ENCODE results near the gene MVP.
A peak's percentile ranks its signal among the peaks of the same experiment; 100 is the strongest.
"Not testable (repeated sequence)": the region's sequence is repeated elsewhere in the genome, so short reads cannot be mapped to it uniquely, and the experiment has no call there.

Gene MVP

GRCh38 chr16:29791845-29792807, 28.1 kb upstream of the MVP start:
- H3K4me3 ChIP-seq (ENCODE audit: low read depth, low read length): peak overlapping the region; percentile 65
- DNase-seq (ENCODE audit: low read depth): no peak
- TF ChIP-seq, protein P1, sequence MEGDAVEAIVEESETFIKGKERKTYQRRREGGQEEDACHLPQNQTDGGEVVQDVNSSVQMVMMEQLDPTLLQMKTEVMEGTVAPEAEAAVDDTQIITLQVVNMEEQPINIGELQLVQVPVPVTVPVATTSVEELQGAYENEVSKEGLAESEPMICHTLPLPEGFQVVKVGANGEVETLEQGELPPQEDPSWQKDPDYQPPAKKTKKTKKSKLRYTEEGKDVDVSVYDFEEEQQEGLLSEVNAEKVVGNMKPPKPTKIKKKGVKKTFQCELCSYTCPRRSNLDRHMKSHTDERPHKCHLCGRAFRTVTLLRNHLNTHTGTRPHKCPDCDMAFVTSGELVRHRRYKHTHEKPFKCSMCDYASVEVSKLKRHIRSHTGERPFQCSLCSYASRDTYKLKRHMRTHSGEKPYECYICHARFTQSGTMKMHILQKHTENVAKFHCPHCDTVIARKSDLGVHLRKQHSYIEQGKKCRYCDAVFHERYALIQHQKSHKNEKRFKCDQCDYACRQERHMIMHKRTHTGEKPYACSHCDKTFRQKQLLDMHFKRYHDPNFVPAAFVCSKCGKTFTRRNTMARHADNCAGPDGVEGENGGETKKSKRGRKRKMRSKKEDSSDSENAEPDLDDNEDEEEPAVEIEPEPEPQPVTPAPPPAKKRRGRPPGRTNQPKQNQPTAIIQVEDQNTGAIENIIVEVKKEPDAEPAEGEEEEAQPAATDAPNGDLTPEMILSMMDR (IDR thresholded peaks at IDR 0.05; ENCODE audit: low read depth, low read length, missing control alignments): no peak

DNA sequence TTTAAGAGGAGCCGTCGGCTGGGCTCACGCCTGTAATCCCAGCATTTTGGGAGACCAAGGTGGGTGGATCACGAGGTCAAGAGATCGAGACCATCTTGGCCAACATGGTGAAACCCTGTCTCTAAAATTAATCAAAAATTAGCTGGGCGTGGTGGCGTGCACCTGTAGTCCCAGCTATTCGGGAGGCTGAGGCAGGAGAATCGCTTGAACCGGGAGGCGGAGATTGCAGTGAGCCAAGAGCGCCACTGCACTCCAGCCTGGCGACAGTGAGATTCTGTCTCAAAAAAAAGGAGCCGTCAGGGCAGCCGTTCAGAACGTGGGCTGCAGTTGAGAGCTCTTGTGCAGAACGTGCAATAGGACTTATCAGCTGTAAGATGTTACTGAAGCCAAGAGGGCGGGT, 27.1 kb upstream of the MVP start:
- H3K4me3 ChIP-seq (ENCODE audit: low read depth, low read length); DNase-seq (ENCODE audit: low read depth): not testable (repeated sequence)

- no peak for DNase-seq (ENCODE audit: low read depth)
- TF ChIP-seq, protein P1 (IDR thresholded peaks at IDR 0.05; ENCODE audit: low read depth, low read length, missing control alignments): no peak
- H3K4me3 ChIP-seq (ENCODE audit: low read depth, low read length): no peak overlapping the region
These were observed 26.0 kb upstream of the MVP start for GRCh38 chr16:29794231-29794710.

GRCh38 chr16:29802416-29802935, 17.8 kb upstream of the MVP start:
- no peak overlapping the region for H3K4me3 ChIP-seq (ENCODE audit: low read depth, low read length)
- no peak for DNase-seq (ENCODE audit: low read depth)
- TF ChIP-seq, protein P1 (IDR thresholded peaks at IDR 0.05; ENCODE audit: low read depth, low read length, missing control alignments): no peak

GRCh38 chr16:29804020-29804419, 16.2 kb upstream of the MVP start:
- no peak overlapping the region for H3K4me3 ChIP-seq (ENCODE audit: low read depth, low read length)
- TF ChIP-seq, protein P1 (IDR thresholded peaks at IDR 0.05; ENCODE audit: low read depth, low read length, missing control alignments): no peak
- DNase-seq (ENCODE audit: low read depth): no peak

DNA sequence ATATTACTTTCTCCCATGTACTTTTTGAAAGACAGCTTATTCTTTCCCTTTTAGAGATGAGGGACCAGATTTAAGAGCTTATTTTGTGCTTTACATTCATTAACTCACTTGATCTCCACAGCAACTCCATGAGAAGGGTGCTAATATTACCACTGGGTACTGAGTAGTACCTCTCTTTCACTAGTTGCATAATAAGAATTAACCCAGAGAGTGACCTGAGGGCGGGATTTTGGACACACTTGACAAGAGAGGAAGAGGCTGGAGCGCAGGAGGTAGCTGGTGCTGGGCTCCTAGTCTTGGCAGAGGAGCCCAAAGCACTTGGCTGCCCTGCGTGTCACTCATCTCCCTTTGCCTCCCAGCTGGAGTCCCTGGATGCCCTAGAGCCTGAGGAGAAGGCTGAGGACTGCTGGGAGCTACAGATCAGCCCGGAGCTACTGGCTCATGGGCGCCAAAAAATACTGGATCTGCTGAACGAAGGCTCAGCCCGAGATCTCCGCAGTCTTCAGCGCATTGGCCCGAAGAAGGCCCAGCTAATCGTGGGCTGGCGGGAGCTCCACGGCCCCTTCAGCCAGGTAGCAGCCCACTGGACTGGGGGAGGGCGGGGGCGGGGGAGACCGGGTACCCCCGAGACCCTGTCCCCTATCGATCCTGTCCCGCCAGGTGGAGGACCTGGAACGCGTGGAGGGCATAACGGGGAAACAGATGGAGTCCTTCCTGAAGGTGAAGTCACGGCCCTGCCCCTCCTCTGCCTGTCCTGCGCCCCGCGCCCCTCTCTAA, 15.6 kb upstream of the MVP start:
- H3K4me3 ChIP-seq (ENCODE audit: low read depth, low read length): peak overlapping the region; percentile 78
- DNase-seq (ENCODE audit: low read depth): no peak
- TF ChIP-seq, protein P1 (IDR thresholded peaks at IDR 0.05; ENCODE audit: low read depth, low read length, missing control alignments): no peak
